ENCODE measurements around the gene GALNTL6. TPM values are rescaled to one million over a fixed set of nuclear protein-coding genes. Genes with fewer than 3 reads are reported as not detected.

Gene GALNTL6
- total and polyA plus RNA-seq, 9 of the 15 experiments (the other 6 are each of a cell fraction or from before 2014, with no cell fraction given) = 0.18 to 0.50 (median 0.29) TPM

- H3K36me3 ChIP-seq (ENCODE audit: control insufficient read depth, insufficient read depth, low read length) = no peaks in the 10 kb centered on the region
- H3K9me1 ChIP-seq (ENCODE audit: control insufficient read depth, insufficient read depth, low read length) = no peaks in the 10 kb centered on the region
- no peak for DNase-seq (ENCODE audit: extremely low read depth in 1 of 4, low spot score in 3 of 4)
- no peak for ATAC-seq
- no peak overlapping the region for H3K27ac ChIP-seq (ENCODE audit: extremely low read depth, low read depth, low read length)
- H3K9ac ChIP-seq (ENCODE audit: insufficient read depth in 1 of 2, low read depth in 2 of 2, low read length in 2 of 2) = no peak overlapping the region
- intact Hi-C loops (cut with micrococcal nuclease) (no loop called here), in situ Hi-C loops (cut with MboI) (no loop called here)
- CTCF ChIA-PET (ENCODE audit: low intra/inter-chr PET ratio) = no interaction called here
- H3K79me2 ChIP-seq (ENCODE audit: control insufficient read depth, insufficient read depth, low read length) = no peaks in the 10 kb centered on the region
- POLR2A ChIA-PET = no interaction called here
- H3K4me2 ChIP-seq (ENCODE audit: insufficient read depth, low read length) = no peak overlapping the region
- no peaks in the 10 kb centered on the region for H4K20me1 ChIP-seq (replicated peaks; ENCODE audit: control insufficient read depth, insufficient read depth, low read length)
- no peaks in the 10 kb centered on the region for H3K9me3 ChIP-seq (replicated peaks; ENCODE audit: control insufficient read depth, insufficient read depth, low read depth, low read length)
- H3K4me1 ChIP-seq (replicated peaks in 1 of 2; ENCODE audit: control insufficient read depth in 2 of 2, insufficient read depth in 2 of 2, low read length in 2 of 2) = peaks cover 2 to 12% of the 10 kb centered on the region in 2 experiments; a peak in 2 of 5 replicates
- H3K4me3 ChIP-seq = no peak overlapping the region
- no peak overlapping the region for H2AFZ ChIP-seq (ENCODE audit: low read depth, low read length)
- TF ChIP-seq PCBP1 (IDR thresholded peaks at IDR 0.05; ENCODE audit: low read depth, low read length, poor library complexity, severe bottlenecking) (no peak), TAF9B (IDR thresholded peaks at IDR 0.05; ENCODE audit: partially characterized antibody) (no peak)
- no TSS peak for BruUV-seq (replicated peaks)
- FAIRE-seq = no peak
- H3K27me3 ChIP-seq (ENCODE audit: control insufficient read depth in 2 of 2, insufficient read depth in 2 of 2, low read length in 2 of 2) = no peaks in the 10 kb centered on the region
These were observed 1274.9 kb downstream of the GALNTL6 start for GRCh38 chr4:173088144-173088543.

Measured in K562 (cell line).